CD14-positive monocyte (primary cell): Measurements from ENCODE around the gene ATG7. TPM values are rescaled to one million over a fixed set of nuclear protein-coding genes. Genes with fewer than 3 reads are reported as not detected.

ENCODE experiments used
- DNase-seq, 3 donors: peaks; one replicate each; pipeline ENCODE4 v3.0.0-alpha.2; 2011 to 2022
- H2AFZ ChIP-seq: 2 replicates; pipeline ENCODE4 v1.6.0; 2012; ENCODE audit warnings: mild to moderate bottlenecking, low read depth, low read length, inconsistent platforms; ENCODE audit not compliant: insufficient read depth, poor library complexity, severe bottlenecking
- H3K27ac ChIP-seq, 2 donors: 1 replicate in 1 of 2; 2 replicates in 1 of 2; pipeline ENCODE4 v1.5.1; 2012 to 2013; ENCODE audit warnings: low read length in 2 of 2, control low read depth in 1 of 2, inconsistent platforms in 1 of 2, low read depth in 1 of 2, mild to moderate bottlenecking in 1 of 2
- H3K27me3 ChIP-seq, 2 donors: one replicate each; pipeline versions ENCODE4 v1.6.0 to v1.6.1; 2011 to 2013; ENCODE audit warnings: low read length in 2 of 2; ENCODE audit not compliant: control insufficient read depth in 2 of 2, insufficient read depth in 2 of 2
- H3K36me3 ChIP-seq, 2 donors: replicated peaks in 1 of 2; 1 replicate in 1 of 2; 2 replicates in 1 of 2; pipeline versions ENCODE4 v1.5.1 to v1.6.1; 2012 to 2013; ENCODE audit warnings: low read length in 2 of 2, control low read depth in 1 of 2, inconsistent platforms in 1 of 2, mild to moderate bottlenecking in 1 of 2; ENCODE audit not compliant: insufficient read depth in 2 of 2, control insufficient read depth in 1 of 2
- H3K4me1 ChIP-seq, 2 donors: 1 replicate in 1 of 2; 2 replicates in 1 of 2; pipeline versions ENCODE4 v1.5.1 to v1.6.1; 2012 to 2013; ENCODE audit warnings: low read length in 2 of 2, control low read depth in 1 of 2, inconsistent platforms in 1 of 2, mild to moderate bottlenecking in 1 of 2, moderate library complexity in 1 of 2; ENCODE audit not compliant: insufficient read depth in 2 of 2, control insufficient read depth in 1 of 2
- H3K4me2 ChIP-seq: replicated peaks from 2 replicates; pipeline ENCODE3; 2012; ENCODE audit warnings: low read length, moderate library complexity, mild to moderate bottlenecking; ENCODE audit not compliant: poor library complexity, severe bottlenecking; ENCODE audit errors: extremely low read depth
- H3K4me3 ChIP-seq, 3 experiments: fragments of 200-600 bp in 1 of 3; sonication (generic) in 1 of 3; replicated peaks in 1 of 3; 1 replicate in 2 of 3; 2 replicates in 1 of 3; pipeline ENCODE4 v1.5.1; 2011 to 2013; ENCODE audit warnings: low read length in 3 of 3, mild to moderate bottlenecking in 3 of 3, control low read depth in 2 of 3, low read depth in 2 of 3, inconsistent platforms in 1 of 3, moderate library complexity in 1 of 3
- H3K79me2 ChIP-seq: 2 replicates; pipeline ENCODE4 v1.6.0; 2012; ENCODE audit warnings: mild to moderate bottlenecking, control low read depth, inconsistent platforms, low read length, moderate library complexity; ENCODE audit not compliant: insufficient read depth
- H3K9ac ChIP-seq: 2 replicates; pipeline ENCODE4 v1.6.0; 2017; ENCODE audit warnings: low read length, mild to moderate bottlenecking; ENCODE audit not compliant: insufficient read depth, poor library complexity, severe bottlenecking
- H3K9me3 ChIP-seq, 2 donors: replicated peaks in 1 of 2; 1 replicate in 1 of 2; 2 replicates in 1 of 2; pipeline versions ENCODE4 v1.5.1 to v1.6.1; 2012 to 2013; ENCODE audit warnings: low read length in 2 of 2, control low read depth in 1 of 2; ENCODE audit not compliant: control insufficient read depth in 1 of 2, insufficient read depth in 1 of 2
- H4K20me1 ChIP-seq: 2 replicates; pipeline ENCODE4 v1.6.0; 2012; ENCODE audit warnings: mild to moderate bottlenecking, low read length, control low read depth, moderate library complexity; ENCODE audit not compliant: insufficient read depth
- H3K27ac Mint-ChIP-seq, 7 donors: one replicate each; pipeline ENCODE4 v1.8.0; 2020; ENCODE audit warnings: mild to moderate bottlenecking in 7 of 7, mixed read lengths in 7 of 7, moderate library complexity in 6 of 7, inconsistent platforms in 2 of 7
- H3K27me3 Mint-ChIP-seq, 3 donors: one replicate each; pipeline ENCODE4 v1.8.0; 2021 to 2022; ENCODE audit warnings: low read depth in 3 of 3, mild to moderate bottlenecking in 3 of 3, mixed read lengths in 3 of 3, moderate library complexity in 3 of 3, inconsistent platforms in 1 of 3
- H3K36me3 Mint-ChIP-seq, 2 donors: one replicate each; pipeline ENCODE4 v1.8.0; 2020; ENCODE audit warnings: mixed read lengths in 2 of 2, inconsistent platforms in 1 of 2, mild to moderate bottlenecking in 1 of 2
- H3K4me1 Mint-ChIP-seq: one replicate; pipeline ENCODE4 v1.8.0; 2020; ENCODE audit warnings: mild to moderate bottlenecking, mixed read lengths
- H3K4me3 Mint-ChIP-seq, 2 donors: one replicate each; pipeline ENCODE4 v1.8.0; 2020; ENCODE audit warnings: mild to moderate bottlenecking in 2 of 2, mixed read lengths in 2 of 2, moderate library complexity in 1 of 2
- H3K9me3 Mint-ChIP-seq, 7 donors: one replicate each; pipeline ENCODE4 v1.8.0; 2020 to 2022; ENCODE audit warnings: mixed read lengths in 7 of 7, mild to moderate bottlenecking in 6 of 7, moderate library complexity in 6 of 7, inconsistent platforms in 2 of 7
- CTCF ChIP-seq: fragments of 200-600 bp; IDR thresholded peaks from one replicate; pipeline ENCODE4 v1.8.0; 2022; ENCODE audit warnings: antibody characterized with exemption, mild to moderate bottlenecking
- WGBS: methylation state at CpG from one replicate; pipeline ENCODE4 v1.1.5; 2013; ENCODE audit warnings: missing lambda C conversion rate; ENCODE audit not compliant: insufficient coverage; 5-methylcytosine and 5-hydroxymethylcytosine counted together
- intact Hi-C, 2 donors: fragments of 100-400 bp; cut with micrococcal nuclease; formaldehyde crosslinking; loops; one replicate each; pipeline versions ENCODE4 v1.15.0 to v1.15.1; 2023
- polyA plus RNA-seq, 3 donors: library from polyadenylated mRNA; depleted of rRNA in 1 of 3; unstranded in 2 of 3; stranded (reverse) in 1 of 3; fragments of 300-500 nt in 2 of 3; fragments of >200 nt in 1 of 3; fragmentation: Illumina TruSeq in 2 of 3; gene quantifications; 1 replicate in 2 of 3; 2 replicates in 1 of 3; pipeline ENCODE4 v1.2.3, GENCODE V29; 2012 to 2021

Gene ATG7
- polyA plus RNA-seq, 3 donors, result 57.4 to 101 (median 89.7) TPM

- H2AFZ ChIP-seq, result no peak overlapping the region
- peak overlapping the region in 1 of 2 donors; percentile 34 for H3K27ac ChIP-seq
- intact Hi-C loops, result no loop called here
- no peak overlapping the region for H3K9ac ChIP-seq
- peaks cover 94% of the 10 kb centered on the region for H3K79me2 ChIP-seq
- 10% methylated on average over 2 of the region's 13 CpGs for WGBS
- Mint-ChIP-seq H3K4me1 (peaks cover 30% of the 10 kb centered on the region), H3K4me3 (peak overlapping the region; percentile 59 to 76), H3K27ac (peak overlapping the region in 4 of 7 donors; percentile 25 to 61 (median 47)), H3K9me3 (no peaks in the 10 kb centered on the region), H3K27me3 (no peaks in the 10 kb centered on the region), H3K36me3 (peaks cover 13 to 32% of the 10 kb centered on the region in 2 donors)
- no peaks in the 10 kb centered on the region for H3K27me3 ChIP-seq
- H3K4me1 ChIP-seq, result peaks cover 14 to 16% of the 10 kb centered on the region in 2 donors
- peak overlapping the region; percentile 47 for H3K4me2 ChIP-seq
- peaks cover 0 to 25% of the 10 kb centered on the region in 2 donors for H3K36me3 ChIP-seq
- DNase-seq, result no peak
- no peak for TF ChIP-seq CTCF
- no peaks in the 10 kb centered on the region for H3K9me3 ChIP-seq
- H4K20me1 ChIP-seq, result peaks cover 80% of the 10 kb centered on the region
- H3K4me3 ChIP-seq, result peak overlapping the region in 1 of 3 experiments; percentile 28
Measured at GRCh38 chr3:11582191-11582968, 310.2 kb downstream of the ATG7 start.

- Mint-ChIP-seq H3K36me3 (peaks cover 18 to 38% of the 10 kb centered on the region in 2 donors), H3K9me3 (no peaks in the 10 kb centered on the region), H3K4me1 (peaks cover 30% of the 10 kb centered on the region), H3K4me3 (no peak overlapping the region), H3K27me3 (no peaks in the 10 kb centered on the region), H3K27ac (no peak overlapping the region)
- no peak for TF ChIP-seq CTCF
- H3K4me2 ChIP-seq, result no peak overlapping the region
- DNase-seq, result no peak
- peaks cover 92% of the 10 kb centered on the region for H3K79me2 ChIP-seq
- intact Hi-C loops, result no loop called here
- H4K20me1 ChIP-seq, result peaks cover 80% of the 10 kb centered on the region
- H3K9ac ChIP-seq, result no peak overlapping the region
- H2AFZ ChIP-seq, result no peak overlapping the region
- H3K27me3 ChIP-seq, result no peaks in the 10 kb centered on the region
- no peak overlapping the region for H3K4me3 ChIP-seq
- no peak overlapping the region for H3K27ac ChIP-seq
- H3K36me3 ChIP-seq, result peaks cover 4 to 33% of the 10 kb centered on the region in 2 donors
- H3K4me1 ChIP-seq, result peaks cover 14 to 16% of the 10 kb centered on the region in 2 donors
- H3K9me3 ChIP-seq, result no peaks in the 10 kb centered on the region
Measured at GRCh38 chr3:11583235-11583634, 311.0 kb downstream of the ATG7 start.
